WTC11 (cell line): Measurements from ENCODE around the gene PCDHGB4.

Source experiments
- AFF4 ChIP-seq: sonication (generic); formaldehyde crosslinking; IDR thresholded peaks from 2 replicates; pipeline ENCODE4 v1.8.1; 2023; ENCODE audit warnings: mild to moderate bottlenecking, missing genetic modification reagents, borderline replicate concordance
- CTCF ChIP-seq: fragments of 200-600 bp; IDR thresholded peaks from 2 replicates; pipeline ENCODE4 v1.8.0; 2022; ENCODE audit warnings: antibody characterized with exemption
- E2F5 ChIP-seq: sonication (generic); formaldehyde crosslinking; IDR thresholded peaks from 2 replicates; pipeline ENCODE4 v1.8.1; 2022; ENCODE audit warnings: mild to moderate bottlenecking, moderate library complexity, missing genetic modification reagents
- ESRRA ChIP-seq: sonication (generic); formaldehyde crosslinking; IDR thresholded peaks from 2 replicates; pipeline ENCODE4 v1.8.1; 2022; ENCODE audit warnings: mild to moderate bottlenecking, missing genetic modification reagents, borderline replicate concordance
- JUN ChIP-seq: sonication (generic); formaldehyde crosslinking; IDR thresholded peaks from 2 replicates; pipeline ENCODE4 v1.8.0; 2023; ENCODE audit warnings: mild to moderate bottlenecking, missing genetic modification reagents
- MAX ChIP-seq: sonication (generic); formaldehyde crosslinking; IDR thresholded peaks from 2 replicates; pipeline ENCODE4 v1.8.0; 2022; ENCODE audit warnings: mild to moderate bottlenecking, missing genetic modification reagents
- NFYB ChIP-seq: sonication (generic); formaldehyde crosslinking; conservative IDR thresholded peaks from 2 replicates; pipeline ENCODE4 v1.8.0; 2022; ENCODE audit warnings: low read depth, missing genetic modification reagents
- NR2C2 ChIP-seq: sonication (generic); formaldehyde crosslinking; IDR thresholded peaks from 2 replicates; pipeline ENCODE4 v1.8.0; 2022; ENCODE audit warnings: mild to moderate bottlenecking, missing genetic modification reagents
- SP1 ChIP-seq: sonication (generic); formaldehyde crosslinking; conservative IDR thresholded peaks from 2 replicates; pipeline ENCODE4 v1.8.1; 2022; ENCODE audit warnings: missing genetic modification reagents
- STAT6 ChIP-seq: sonication (generic); formaldehyde crosslinking; conservative IDR thresholded peaks from 2 replicates; pipeline ENCODE4 v1.8.1; 2023; ENCODE audit warnings: mild to moderate bottlenecking, low read depth, missing genetic modification reagents, moderate library complexity

GRCh38 chr5:141431286-141431685 lies 43.8 kb downstream of the PCDHGB4 start:
- TF ChIP-seq NFYB (no peak), AFF4 (no peak), CTCF (no peak), JUN (CRISPR knock-in tag) (no peak), ESRRA (CRISPR knock-in tag) (no peak), SP1 (CRISPR knock-in tag) (no peak), E2F5 (no peak), MAX (CRISPR knock-in tag) (no peak), STAT6 (CRISPR knock-in tag) (no peak), NR2C2 (no peak)
